ENCODE measurements around the gene BBS9. TPM values are rescaled to one million over a fixed set of nuclear protein-coding genes. Genes with fewer than 3 reads are reported as not detected.

Gene BBS9
- total RNA-seq, 1 experiment from 2014 or later: 9.4 TPM

DNA sequence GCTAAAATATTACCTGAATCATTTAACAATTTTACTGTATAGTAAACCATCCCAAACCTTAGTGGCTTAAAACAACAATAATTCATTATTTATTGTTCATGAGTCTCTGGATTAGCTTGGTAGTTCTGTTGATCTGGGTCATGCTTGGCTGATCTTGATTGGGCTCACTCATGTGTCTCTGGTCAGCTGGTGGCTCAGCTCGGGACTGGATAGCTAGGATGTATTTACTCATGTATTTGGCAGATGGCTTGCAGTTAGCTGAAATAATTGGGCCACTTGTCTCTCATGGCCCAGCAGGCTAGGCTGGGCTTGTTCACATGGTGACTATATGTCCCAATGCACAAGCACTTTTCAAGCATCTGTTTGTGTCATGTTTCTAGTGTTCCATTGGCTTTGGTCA is 262.8 kb downstream of the BBS9 start:
- intact Hi-C loops (cut with micrococcal nuclease; ENCODE audit: unreplicated experiment): no loop called here
- Mint-ChIP-seq H3K4me3 (ENCODE audit: low read depth, unreplicated experiment) (no peak overlapping the region), H3K27me3 (ENCODE audit: unreplicated experiment) (no peaks in the 10 kb centered on the region), H3K27ac (ENCODE audit: unreplicated experiment) (no peak overlapping the region), H3K4me1 (ENCODE audit: low read depth, unreplicated experiment) (no peaks in the 10 kb centered on the region), H3K9me3 (ENCODE audit: low read depth, unreplicated experiment) (no peaks in the 10 kb centered on the region), H3K36me3 (ENCODE audit: insufficient read depth, unreplicated experiment) (no peaks in the 10 kb centered on the region)
- BruUV-seq (replicated peaks): no TSS peak
- DNase-seq: no peak
- CTCF ChIA-PET: no interaction called here
- TF ChIP-seq CTCF (IDR thresholded peaks at IDR 0.05; ENCODE audit: unreplicated experiment): no peak

DNA sequence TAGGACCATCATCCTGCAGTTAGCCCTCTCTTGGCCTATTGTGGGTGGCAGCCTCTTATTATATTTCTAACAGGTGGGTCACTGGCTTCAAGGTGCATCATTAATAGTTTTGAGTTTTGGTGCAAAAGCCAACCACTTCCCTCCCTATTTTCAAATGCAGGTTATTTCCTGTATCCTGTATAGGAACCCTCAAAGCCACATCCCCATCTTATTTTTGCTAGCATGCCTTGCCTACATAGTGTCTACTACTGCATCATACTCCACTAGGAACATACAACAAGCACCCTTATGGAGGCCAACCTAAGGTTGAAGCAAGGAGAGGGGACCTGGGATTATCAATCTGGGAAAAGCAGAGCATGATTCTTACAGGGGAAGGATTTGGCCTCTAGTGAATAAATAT is 264.4 kb downstream of the BBS9 start:
- H3K27me3 Mint-ChIP-seq (ENCODE audit: unreplicated experiment): no peaks in the 10 kb centered on the region
- intact Hi-C loops (cut with micrococcal nuclease; ENCODE audit: unreplicated experiment): no loop called here
- CTCF ChIA-PET: no interaction called here
- no peaks in the 10 kb centered on the region for H3K9me3 Mint-ChIP-seq (ENCODE audit: low read depth, unreplicated experiment)
- no peaks in the 10 kb centered on the region for H3K36me3 Mint-ChIP-seq (ENCODE audit: insufficient read depth, unreplicated experiment)
- no peak overlapping the region for H3K4me3 Mint-ChIP-seq (ENCODE audit: low read depth, unreplicated experiment)
- BruUV-seq (replicated peaks): no TSS peak
- no peak overlapping the region for H3K27ac Mint-ChIP-seq (ENCODE audit: unreplicated experiment)
- DNase-seq: no peak
- H3K4me1 Mint-ChIP-seq (ENCODE audit: low read depth, unreplicated experiment): no peaks in the 10 kb centered on the region
- no peak for TF ChIP-seq CTCF (IDR thresholded peaks at IDR 0.05; ENCODE audit: unreplicated experiment)

DNA sequence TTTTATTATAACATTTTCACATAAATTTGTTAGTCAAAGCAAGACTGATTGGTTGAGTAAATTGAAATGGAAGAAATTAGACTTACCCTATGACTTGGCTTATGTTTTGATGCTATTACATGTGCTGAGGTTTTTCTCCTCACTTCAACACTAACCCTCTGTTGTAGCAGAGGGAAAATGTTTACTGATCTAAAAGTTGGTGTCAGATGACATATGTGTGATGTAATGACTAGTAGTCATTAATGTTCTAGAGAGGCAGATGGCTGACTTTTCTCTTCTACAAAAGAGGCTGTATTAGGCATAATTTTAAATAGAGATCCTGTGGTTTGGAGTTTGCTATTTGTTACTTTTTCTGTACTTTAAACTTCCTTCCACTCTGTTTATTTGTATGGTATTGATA is 266.0 kb downstream of the BBS9 start:
- no peak for DNase-seq
- CTCF ChIA-PET: no interaction called here
- Mint-ChIP-seq H3K27ac (ENCODE audit: unreplicated experiment) (no peak overlapping the region), H3K4me3 (ENCODE audit: low read depth, unreplicated experiment) (no peak overlapping the region), H3K27me3 (ENCODE audit: unreplicated experiment) (no peaks in the 10 kb centered on the region), H3K4me1 (ENCODE audit: low read depth, unreplicated experiment) (peaks cover 10% of the 10 kb centered on the region), H3K9me3 (ENCODE audit: low read depth, unreplicated experiment) (no peaks in the 10 kb centered on the region), H3K36me3 (ENCODE audit: insufficient read depth, unreplicated experiment) (no peaks in the 10 kb centered on the region)
- intact Hi-C loops (cut with micrococcal nuclease; ENCODE audit: unreplicated experiment): no loop called here
- no peak for TF ChIP-seq CTCF (IDR thresholded peaks at IDR 0.05; ENCODE audit: unreplicated experiment)
- BruUV-seq (replicated peaks): no TSS peak

GRCh38 chr7:33399528-33400213 is 270.3 kb downstream of the BBS9 start:
- Mint-ChIP-seq H3K36me3 (ENCODE audit: insufficient read depth, unreplicated experiment) (no peaks in the 10 kb centered on the region), H3K27me3 (ENCODE audit: unreplicated experiment) (no peaks in the 10 kb centered on the region), H3K4me3 (ENCODE audit: low read depth, unreplicated experiment) (no peak overlapping the region), H3K4me1 (ENCODE audit: low read depth, unreplicated experiment) (peaks cover 22% of the 10 kb centered on the region), H3K27ac (ENCODE audit: unreplicated experiment) (no peak overlapping the region), H3K9me3 (ENCODE audit: low read depth, unreplicated experiment) (no peaks in the 10 kb centered on the region)
- BruUV-seq (replicated peaks): no TSS peak
- no peak for TF ChIP-seq CTCF (IDR thresholded peaks at IDR 0.05; ENCODE audit: unreplicated experiment)
- no peak for DNase-seq
- CTCF ChIA-PET: no interaction called here
- intact Hi-C loops (cut with micrococcal nuclease; ENCODE audit: unreplicated experiment): no loop called here

Measured in Calu3 (cell line).